GM19467 (cell line): Measurements from ENCODE around the gene SEPTIN12.

Experiments
- ATAC-seq: cut with Tn5 transposase; IDR thresholded peaks from one replicate; pipeline ENCODE4 v1.9.1; 2021; ENCODE audit warnings: mild to moderate bottlenecking, moderate library complexity; ENCODE audit not compliant: unreplicated experiment

SEPTIN12 gene

GRCh38 chr16:4803401-4803844 lies 15.3 kb upstream of the SEPTIN12 start:
- ATAC-seq, result no peak

GRCh38 chr16:4802659-4803287 lies 14.6 kb upstream of the SEPTIN12 start:
- ATAC-seq, result peak; percentile 86

- peak; percentile 48 for ATAC-seq
Measured at GRCh38 chr16:4801962-4802658, 14.0 kb upstream of the SEPTIN12 start, which contains the start of gene ROGDI. TSS of gene ROGDI (minus strand) at chr16:4802633. CDS start at chr16:4802571, 62 bp downstream.

- ATAC-seq, result no peak
Measured at GRCh38 chr16:4801051-4801961, 13.2 kb upstream of the SEPTIN12 start.

- ATAC-seq, result no peak
Measured at GRCh38 chr16:4800290-4801041, 12.3 kb upstream of the SEPTIN12 start.

GRCh38 chr16:4799171-4799855 lies 11.2 kb upstream of the SEPTIN12 start:
- ATAC-seq, result no peak

- no peak for ATAC-seq
Measured at GRCh38 chr16:4798456-4798855, 10.3 kb upstream of the SEPTIN12 start.

GRCh38 chr16:4797805-4798252 lies 9.7 kb upstream of the SEPTIN12 start:
- no peak for ATAC-seq

GRCh38 chr16:4796982-4797804 lies 9.0 kb upstream of the SEPTIN12 start:
- no peak for ATAC-seq

GRCh38 chr16:4795828-4796572 lies 7.9 kb upstream of the SEPTIN12 start:
- no peak for ATAC-seq

GRCh38 chr16:4795181-4795827 lies 7.2 kb upstream of the SEPTIN12 start, which contains the start of gene SMIM22:
TSS of gene SMIM22 (plus strand) at chr16:4795369. CDS start at chr16:4795735, 366 bp downstream.
- no peak for ATAC-seq

- no peak for ATAC-seq
Measured at GRCh38 chr16:4792951-4793513, 4.9 kb upstream of the SEPTIN12 start.

GRCh38 chr16:4790871-4791270 lies 2.7 kb upstream of the SEPTIN12 start:
- no peak for ATAC-seq

- ATAC-seq, result no peak
Measured at GRCh38 chr16:4790261-4790660, 2.1 kb upstream of the SEPTIN12 start.

GRCh38 chr16:4788910-4789309 lies 765 bp upstream of the SEPTIN12 start:
- ATAC-seq, result no peak

GRCh38 chr16:4788489-4788889 lies 344 bp upstream of the SEPTIN12 start:
- ATAC-seq, result no peak

GRCh38 chr16:4787068-4787467 lies 1.1 kb downstream of the SEPTIN12 start:
- no peak for ATAC-seq
